H9 (cell line): ENCODE measurements around the gene SDK1. TPM values are rescaled to one million over a fixed set of nuclear protein-coding genes. Genes with fewer than 3 reads are reported as not detected.

Source experiments
- DNase-seq: peaks from one replicate; pipeline ENCODE4 v3.0.0-alpha.2; 2017
- H2AFZ ChIP-seq: one replicate; pipeline ENCODE4 v1.6.1; 2013; ENCODE audit warnings: mild to moderate bottlenecking, low read length, control low read depth, moderate library complexity
- H2AK5ac ChIP-seq: 2 replicates; pipeline ENCODE4 v1.6.1; 2013; ENCODE audit warnings: low read length, control low read depth, mixed read lengths; ENCODE audit not compliant: insufficient read length
- H2BK120ac ChIP-seq: one replicate; pipeline ENCODE4 v1.6.1; 2013; ENCODE audit warnings: low read depth, mild to moderate bottlenecking, low read length, control low read depth, inconsistent platforms; ENCODE audit not compliant: poor library complexity, severe bottlenecking
- H2BK12ac ChIP-seq: 2 replicates; pipeline ENCODE4 v1.6.1; 2013; ENCODE audit warnings: low read length, control low read depth, mixed read lengths, low read depth; ENCODE audit not compliant: insufficient read length
- H2BK15ac ChIP-seq: 2 replicates; pipeline ENCODE4 v1.6.1; 2013; ENCODE audit warnings: low read depth, low read length, control low read depth
- H2BK20ac ChIP-seq: one replicate; pipeline ENCODE4 v1.6.1; 2013; ENCODE audit warnings: low read depth, mild to moderate bottlenecking, low read length, control low read depth, inconsistent platforms; ENCODE audit not compliant: poor library complexity, severe bottlenecking
- H2BK5ac ChIP-seq: 2 replicates; pipeline ENCODE4 v1.6.1; 2013; ENCODE audit warnings: low read length, control low read depth, mixed read lengths; ENCODE audit not compliant: insufficient read length
- H3K14ac ChIP-seq: 2 replicates; pipeline ENCODE4 v1.6.1; 2013; ENCODE audit warnings: low read length, control low read depth; ENCODE audit not compliant: insufficient read depth
- H3K18ac ChIP-seq: 2 replicates; pipeline ENCODE4 v1.6.1; 2013; ENCODE audit warnings: low read depth, mild to moderate bottlenecking, mixed read lengths, low read length, control low read depth; ENCODE audit not compliant: insufficient read length
- H3K23ac ChIP-seq: 2 replicates; pipeline ENCODE4 v1.6.1; 2013; ENCODE audit warnings: low read length, control low read depth, mixed read lengths, low read depth; ENCODE audit not compliant: insufficient read length
- H3K23me2 ChIP-seq: 2 replicates; pipeline ENCODE4 v1.6.1; 2013; ENCODE audit warnings: low read depth, mild to moderate bottlenecking, mixed read lengths, low read length, control low read depth; ENCODE audit not compliant: insufficient read length, poor library complexity, severe bottlenecking
- H3K27ac ChIP-seq: 2 replicates; pipeline ENCODE4 v1.5.1; 2013; ENCODE audit warnings: low read length, control low read depth, mixed read lengths, low read depth; ENCODE audit not compliant: insufficient read length
- H3K27me3 ChIP-seq: 2 replicates; pipeline ENCODE4 v1.6.1; 2013; ENCODE audit warnings: low read length, control low read depth, inconsistent platforms; ENCODE audit not compliant: insufficient read depth
- H3K4ac ChIP-seq: 2 replicates; pipeline ENCODE4 v1.6.1; 2013; ENCODE audit warnings: low read depth, mild to moderate bottlenecking, control low read depth, inconsistent platforms, low read length, moderate library complexity
- H3K4me1 ChIP-seq: 2 replicates; pipeline ENCODE4 v1.6.1; 2013; ENCODE audit warnings: low read length, control low read depth, inconsistent platforms; ENCODE audit not compliant: insufficient read depth
- H3K4me2 ChIP-seq: 2 replicates; pipeline ENCODE4 v1.6.1; 2013; ENCODE audit warnings: low read length, control low read depth, mixed read lengths; ENCODE audit not compliant: insufficient read length, insufficient read depth
- H3K56ac ChIP-seq: 2 replicates; pipeline ENCODE4 v1.6.1; 2013; ENCODE audit warnings: low read depth, mild to moderate bottlenecking, mixed read lengths, low read length, control low read depth; ENCODE audit not compliant: insufficient read length
- H3K79me1 ChIP-seq: 2 replicates; pipeline ENCODE4 v1.6.1; 2013; ENCODE audit warnings: low read depth, mild to moderate bottlenecking, moderate library complexity, low read length, control low read depth, inconsistent platforms; ENCODE audit not compliant: insufficient read depth, poor library complexity, severe bottlenecking
- H3K79me2 ChIP-seq: 2 replicates; pipeline ENCODE4 v1.6.1; 2013; ENCODE audit warnings: low read length, control low read depth, inconsistent platforms; ENCODE audit not compliant: insufficient read depth
- H3K9ac ChIP-seq: 2 replicates; pipeline ENCODE4 v1.6.1; 2013; ENCODE audit warnings: low read length, control low read depth, mixed read lengths; ENCODE audit not compliant: insufficient read length; ENCODE audit errors: extremely low read depth
- H3K9me3 ChIP-seq: one replicate; pipeline ENCODE4 v1.6.1; 2013; ENCODE audit warnings: low read depth, low read length, inconsistent platforms; ENCODE audit not compliant: control insufficient read depth
- H3T11ph ChIP-seq: one replicate; pipeline ENCODE4 v1.6.1; 2013; ENCODE audit warnings: mild to moderate bottlenecking, low read length, control low read depth, inconsistent platforms
- H4K20me1 ChIP-seq: one replicate; pipeline ENCODE4 v1.6.1; 2013; ENCODE audit not compliant: control insufficient read depth, insufficient read length, insufficient read depth
- H4K5ac ChIP-seq: 2 replicates; pipeline ENCODE4 v1.6.1; 2013; ENCODE audit warnings: low read depth, mild to moderate bottlenecking, mixed read lengths, low read length, control low read depth; ENCODE audit not compliant: insufficient read length
- H4K8ac ChIP-seq: replicated peaks from 2 replicates; pipeline ENCODE4 v1.6.1; 2013; ENCODE audit warnings: low read length, control low read depth, mixed read lengths, low read depth; ENCODE audit not compliant: insufficient read length
- H4K91ac ChIP-seq: 2 replicates; pipeline ENCODE4 v1.6.1; 2013; ENCODE audit warnings: low read depth, mild to moderate bottlenecking, moderate library complexity, mixed read lengths, low read length, control low read depth; ENCODE audit not compliant: insufficient read length
- H3K27ac Mint-ChIP-seq, 3 experiments: 2 replicates in 2 of 3; 3 replicates in 1 of 3; pipeline ENCODE4 v1.8.0; 2020 to 2021; ENCODE audit warnings: mixed read lengths in 3 of 3, mild to moderate bottlenecking in 1 of 3, moderate library complexity in 1 of 3
- H3K27me3 Mint-ChIP-seq: 2 replicates; pipeline ENCODE4 v1.8.0; 2021; ENCODE audit warnings: low read depth, mild to moderate bottlenecking, moderate library complexity, mixed read lengths
- H3K36me3 Mint-ChIP-seq, 3 experiments: 2 replicates in 2 of 3; 3 replicates in 1 of 3; pipeline ENCODE4 v1.8.0; 2020 to 2021; ENCODE audit warnings: low read depth in 3 of 3, mixed read lengths in 3 of 3; ENCODE audit not compliant: insufficient read depth in 1 of 3
- H3K4me1 Mint-ChIP-seq, 2 experiments: 2 replicates each; pipeline ENCODE4 v1.8.0; 2020; ENCODE audit warnings: mixed read lengths in 2 of 2
- H3K4me3 Mint-ChIP-seq, 2 experiments: 2 replicates in 1 of 2; 3 replicates in 1 of 2; pipeline ENCODE4 v1.8.0; 2020 to 2021; ENCODE audit warnings: mild to moderate bottlenecking in 2 of 2, mixed read lengths in 2 of 2, moderate library complexity in 1 of 2
- H3K9me3 Mint-ChIP-seq, 2 experiments: 2 replicates in 1 of 2; 3 replicates in 1 of 2; pipeline ENCODE4 v1.8.0; 2020; ENCODE audit warnings: mild to moderate bottlenecking in 2 of 2, mixed read lengths in 2 of 2, moderate library complexity in 1 of 2
- WGBS: extraction: QIAGEN DNeasy Blood & Tissue Kit; methylation state at CpG from one replicate; pipeline ENCODE4 v1.1.7; 2013; ENCODE audit warnings: missing lambda C conversion rate, low lambda C conversion rate, mixed read lengths; ENCODE audit not compliant: insufficient read length; ENCODE audit errors: extremely low coverage; 5-methylcytosine and 5-hydroxymethylcytosine counted together
- total RNA-seq: library from RNA; stranded (reverse); gene quantifications from 2 replicates; pipeline ENCODE4 v1.2.1, GENCODE V29; 2021
- TF ChIP-seq, protein P1 (sequence below): fragments of 200-600 bp; sonication (generic); conservative IDR thresholded peaks from 3 replicates; pipeline ENCODE4 v1.8.0; 2021; ENCODE audit warnings: antibody characterized with exemption, mild to moderate bottlenecking

The SDK1 gene
- total RNA-seq, 1 experiment from 2014 or later = 8.7 TPM

DNA sequence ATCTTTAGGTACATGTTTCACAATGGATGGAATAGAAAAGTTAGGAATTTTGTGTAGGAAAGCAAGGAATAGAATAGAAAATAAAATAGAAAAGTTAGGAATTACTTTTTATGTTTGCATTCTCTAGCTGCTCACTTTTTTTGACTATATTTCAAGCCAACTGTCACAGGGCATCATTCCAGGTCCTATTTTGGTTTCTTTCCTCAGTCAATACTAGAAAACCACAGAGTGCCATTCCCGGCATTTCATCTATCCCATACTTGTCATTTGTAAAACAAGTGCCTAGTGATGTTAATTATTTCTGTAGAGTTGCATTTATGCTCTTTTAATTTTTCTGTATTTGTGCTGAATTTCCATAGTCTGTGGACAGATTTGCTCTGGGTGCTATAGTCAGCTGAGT is 66.2 kb downstream of the SDK1 start:
- H3K27ac ChIP-seq = no peak overlapping the region
- no peak overlapping the region for H2BK12ac ChIP-seq
- H3T11ph ChIP-seq = no peak overlapping the region
- H3K14ac ChIP-seq = no peak overlapping the region
- H4K8ac ChIP-seq = no peak overlapping the region
- H4K5ac ChIP-seq = no peak overlapping the region
- Mint-ChIP-seq H3K27me3 (no peaks in the 10 kb centered on the region), H3K9me3 (no peaks in the 10 kb centered on the region; a peak in 1 of 5 replicates), H3K36me3 (peaks cover 0 to 7% (median 0%) of the 10 kb centered on the region in 3 experiments; a peak in 2 of 7 replicates), H3K4me1 (peaks cover 16 to 19% of the 10 kb centered on the region in 2 experiments), H3K27ac (no peak overlapping the region), H3K4me3 (no peak overlapping the region)
- no peak overlapping the region for H2BK20ac ChIP-seq
- no peak overlapping the region for H2BK15ac ChIP-seq
- no peak overlapping the region for H3K4ac ChIP-seq
- no peak for DNase-seq
- H2AFZ ChIP-seq = no peak overlapping the region
- H4K91ac ChIP-seq = no peak overlapping the region
- H3K18ac ChIP-seq = no peak overlapping the region
- peaks cover 8% of the 10 kb centered on the region; the same call in 1 of the 2 replicates for H3K4me1 ChIP-seq
- no peak overlapping the region for H2BK120ac ChIP-seq
- no peak overlapping the region for H3K9ac ChIP-seq
- no peak overlapping the region for H2BK5ac ChIP-seq
- H3K56ac ChIP-seq = no peak overlapping the region
- no peaks in the 10 kb centered on the region for H3K79me2 ChIP-seq
- WGBS = no CpG with 5 or more reads among the region's 1 CpG
- no peak overlapping the region for H3K23ac ChIP-seq
- no peaks in the 10 kb centered on the region for H3K23me2 ChIP-seq
- TF ChIP-seq, protein P1, sequence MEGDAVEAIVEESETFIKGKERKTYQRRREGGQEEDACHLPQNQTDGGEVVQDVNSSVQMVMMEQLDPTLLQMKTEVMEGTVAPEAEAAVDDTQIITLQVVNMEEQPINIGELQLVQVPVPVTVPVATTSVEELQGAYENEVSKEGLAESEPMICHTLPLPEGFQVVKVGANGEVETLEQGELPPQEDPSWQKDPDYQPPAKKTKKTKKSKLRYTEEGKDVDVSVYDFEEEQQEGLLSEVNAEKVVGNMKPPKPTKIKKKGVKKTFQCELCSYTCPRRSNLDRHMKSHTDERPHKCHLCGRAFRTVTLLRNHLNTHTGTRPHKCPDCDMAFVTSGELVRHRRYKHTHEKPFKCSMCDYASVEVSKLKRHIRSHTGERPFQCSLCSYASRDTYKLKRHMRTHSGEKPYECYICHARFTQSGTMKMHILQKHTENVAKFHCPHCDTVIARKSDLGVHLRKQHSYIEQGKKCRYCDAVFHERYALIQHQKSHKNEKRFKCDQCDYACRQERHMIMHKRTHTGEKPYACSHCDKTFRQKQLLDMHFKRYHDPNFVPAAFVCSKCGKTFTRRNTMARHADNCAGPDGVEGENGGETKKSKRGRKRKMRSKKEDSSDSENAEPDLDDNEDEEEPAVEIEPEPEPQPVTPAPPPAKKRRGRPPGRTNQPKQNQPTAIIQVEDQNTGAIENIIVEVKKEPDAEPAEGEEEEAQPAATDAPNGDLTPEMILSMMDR = no peak
- H3K27me3 ChIP-seq = no peaks in the 10 kb centered on the region
- H3K4me2 ChIP-seq = no peak overlapping the region
- H3K79me1 ChIP-seq = no peaks in the 10 kb centered on the region
- H4K20me1 ChIP-seq = no peaks in the 10 kb centered on the region
- H2AK5ac ChIP-seq = no peak overlapping the region
- no peaks in the 10 kb centered on the region for H3K9me3 ChIP-seq
